OCI-LY3 (cell line): ENCODE measurements around the gene AOAH.

Experiments used
- EZH2phosphoT487 ChIP-seq: fragments of 200-600 bp; shearing (Covaris generic); IDR thresholded peaks from 2 replicates; pipeline ENCODE4 v1.6.1; 2018; ENCODE audit warnings: antibody characterized with exemption, mixed run types, low read depth
- TF ChIP-seq, protein P1 (sequence below): fragments of 200-600, 300-600 bp; sonication (generic); IDR thresholded peaks from 2 replicates; pipeline ENCODE4 v1.5.1; 2014; ENCODE audit warnings: antibody characterized with exemption, low read length, low read depth

GRCh38 chr7:36659172-36659516, 65.2 kb downstream of the AOAH start:
- TF ChIP-seq, protein P1, sequence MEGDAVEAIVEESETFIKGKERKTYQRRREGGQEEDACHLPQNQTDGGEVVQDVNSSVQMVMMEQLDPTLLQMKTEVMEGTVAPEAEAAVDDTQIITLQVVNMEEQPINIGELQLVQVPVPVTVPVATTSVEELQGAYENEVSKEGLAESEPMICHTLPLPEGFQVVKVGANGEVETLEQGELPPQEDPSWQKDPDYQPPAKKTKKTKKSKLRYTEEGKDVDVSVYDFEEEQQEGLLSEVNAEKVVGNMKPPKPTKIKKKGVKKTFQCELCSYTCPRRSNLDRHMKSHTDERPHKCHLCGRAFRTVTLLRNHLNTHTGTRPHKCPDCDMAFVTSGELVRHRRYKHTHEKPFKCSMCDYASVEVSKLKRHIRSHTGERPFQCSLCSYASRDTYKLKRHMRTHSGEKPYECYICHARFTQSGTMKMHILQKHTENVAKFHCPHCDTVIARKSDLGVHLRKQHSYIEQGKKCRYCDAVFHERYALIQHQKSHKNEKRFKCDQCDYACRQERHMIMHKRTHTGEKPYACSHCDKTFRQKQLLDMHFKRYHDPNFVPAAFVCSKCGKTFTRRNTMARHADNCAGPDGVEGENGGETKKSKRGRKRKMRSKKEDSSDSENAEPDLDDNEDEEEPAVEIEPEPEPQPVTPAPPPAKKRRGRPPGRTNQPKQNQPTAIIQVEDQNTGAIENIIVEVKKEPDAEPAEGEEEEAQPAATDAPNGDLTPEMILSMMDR: no peak
- TF ChIP-seq EZH2phosphoT487: no peak
